PC-9 (cell line): ENCODE measurements around the gene KCNJ15. TPM values are rescaled to one million over a fixed set of nuclear protein-coding genes. Genes with fewer than 3 reads are reported as not detected.

Experiments
- BruUV-seq: library from RNA; stranded (reverse); fragments of 400-500 nt; replicated peaks from 2 replicates; lab custom pipeline; 2021; lab: Mats Ljungman, UMichigan
- CTCF ChIA-PET: fragments of 300-600 bp; sonication (Branson Sonifier 250); formaldehyde crosslinking; loops from one replicate; lab custom pipeline; 2022; ENCODE audit warnings: antibody characterized with exemption; lab: Charles Lee
- POLR2A ChIA-PET: fragments of 300-600 bp; sonication (Branson Sonifier 250); formaldehyde crosslinking; loops from one replicate; lab custom pipeline; 2022; ENCODE audit warnings: antibody characterized with exemption; ENCODE audit not compliant: unreplicated experiment; lab: Charles Lee
- DNase-seq, 2 experiments: peaks; one replicate each; pipeline versions ENCODE4 v3.0.0 to v3.0.0-alpha.2; 2015 to 2022; ENCODE audit warnings: mixed read lengths in 1 of 2
- H2AFZ ChIP-seq: fragments of 200-600 bp; sonication (generic); 2 replicates; pipeline ENCODE4 v1.8.1; 2017; ENCODE audit warnings: antibody characterized with exemption
- H3F3A ChIP-seq: fragments of 200-600 bp; sonication (generic); 2 replicates; pipeline ENCODE4 v1.8.1; 2017; ENCODE audit warnings: antibody characterized with exemption, mild to moderate bottlenecking, low read depth; ENCODE audit not compliant: insufficient read depth
- H3K27ac ChIP-seq: fragments of 200-600 bp; sonication (generic); 2 replicates; pipeline ENCODE4 v1.6.1; 2016; ENCODE audit warnings: mixed run types
- H3K27me3 ChIP-seq: fragments of 200-600 bp; sonication (generic); 2 replicates; pipeline ENCODE4 v1.6.1; 2016; ENCODE audit warnings: low read depth, mixed run types; ENCODE audit not compliant: insufficient read depth
- H3K36me3 ChIP-seq: fragments of 200-600 bp; sonication (generic); 2 replicates; pipeline ENCODE4 v1.6.1; 2016; ENCODE audit warnings: low read depth, mixed run types
- H3K4me1 ChIP-seq: fragments of 200-600 bp; sonication (generic); replicated peaks from 2 replicates; pipeline ENCODE4 v1.6.1; 2016; ENCODE audit warnings: mixed run types; ENCODE audit not compliant: insufficient read depth
- H3K4me2 ChIP-seq: fragments of 200-600 bp; sonication (generic); 2 replicates; pipeline ENCODE4 v1.6.1; 2017; ENCODE audit warnings: mixed run types
- H3K4me3 ChIP-seq: fragments of 200-600 bp; sonication (generic); 2 replicates; pipeline ENCODE4 v1.6.1; 2016; ENCODE audit warnings: mixed run types
- H3K79me2 ChIP-seq: fragments of 200-600 bp; sonication (generic); 2 replicates; pipeline ENCODE4 v1.6.1; 2017; ENCODE audit warnings: low read depth, mixed run types
- H3K9me2 ChIP-seq: fragments of 200-600 bp; sonication (generic); 2 replicates; pipeline ENCODE4 v1.8.1; 2017; ENCODE audit warnings: mild to moderate bottlenecking; ENCODE audit not compliant: insufficient read depth
- H3K9me3 ChIP-seq: fragments of 200-600 bp; sonication (generic); 2 replicates; pipeline ENCODE4 v1.8.1; 2016; ENCODE audit warnings: low read depth; ENCODE audit not compliant: insufficient read depth
- H4K20me1 ChIP-seq: fragments of 200-600 bp; sonication (generic); 2 replicates; pipeline ENCODE4 v1.8.1; 2017; ENCODE audit not compliant: insufficient read depth
- CTCF ChIP-seq: fragments of 200-600 bp; sonication (generic); conservative IDR thresholded peaks from 2 replicates; pipeline ENCODE4 v1.6.1; 2017; ENCODE audit warnings: mixed run types, antibody characterized with exemption, mild to moderate bottlenecking, moderate library complexity
- EZH2 ChIP-seq: fragments of 200-600 bp; sonication (generic); IDR thresholded peaks from 2 replicates; pipeline ENCODE4 v1.8.0; 2017; ENCODE audit warnings: antibody characterized with exemption, low read depth
- intact Hi-C: fragments of 100-400 bp; cut with micrococcal nuclease; formaldehyde crosslinking; loops from one replicate; pipeline ENCODE4 v1.10.0; 2022; ENCODE audit not compliant: unreplicated experiment
- total RNA-seq: library from RNA; stranded (reverse); gene quantifications from 2 replicates; pipeline ENCODE4 v1.2.3, GENCODE V29; 2021

KCNJ15 gene
- total RNA-seq, 1 experiment from 2014 or later, result not detected

DNA sequence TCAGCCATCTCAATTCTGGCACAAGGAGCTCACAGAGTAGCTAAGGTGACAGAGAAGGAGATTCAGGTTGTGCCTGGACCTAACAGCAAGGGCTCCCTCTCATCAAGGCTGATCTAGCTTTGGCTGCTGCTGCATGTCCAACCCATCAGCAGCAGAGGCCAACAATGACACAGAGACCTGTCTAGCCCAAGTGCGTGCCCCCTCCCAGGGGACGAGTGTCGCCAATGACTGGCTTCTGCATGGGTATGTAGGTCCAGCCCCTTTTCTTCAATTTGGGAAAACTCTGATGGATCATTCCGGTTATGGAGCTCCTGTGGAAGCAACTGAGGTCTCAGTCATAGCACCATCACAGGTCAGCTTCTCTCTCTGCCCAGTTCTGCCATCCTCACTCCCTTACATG, 83.3 kb downstream of the KCNJ15 start:
- CTCF ChIA-PET, result no interaction called here
- H3K9me2 ChIP-seq, result no peaks in the 10 kb centered on the region
- no TSS peak for BruUV-seq
- no peak overlapping the region for H3K4me2 ChIP-seq
- no peak overlapping the region for H2AFZ ChIP-seq
- H3K79me2 ChIP-seq, result no peaks in the 10 kb centered on the region
- no peaks in the 10 kb centered on the region for H3K27me3 ChIP-seq
- H3F3A ChIP-seq, result no peaks in the 10 kb centered on the region
- no peaks in the 10 kb centered on the region for H3K4me1 ChIP-seq
- DNase-seq, result no peak
- no peak overlapping the region for H3K4me3 ChIP-seq
- intact Hi-C loops, result no loop called here
- POLR2A ChIA-PET, result no interaction called here
- no peak overlapping the region for H3K27ac ChIP-seq
- no peaks in the 10 kb centered on the region for H3K36me3 ChIP-seq
- no peaks in the 10 kb centered on the region for H4K20me1 ChIP-seq
- no peaks in the 10 kb centered on the region for H3K9me3 ChIP-seq
- TF ChIP-seq CTCF (no peak), EZH2 (no peak)

DNA sequence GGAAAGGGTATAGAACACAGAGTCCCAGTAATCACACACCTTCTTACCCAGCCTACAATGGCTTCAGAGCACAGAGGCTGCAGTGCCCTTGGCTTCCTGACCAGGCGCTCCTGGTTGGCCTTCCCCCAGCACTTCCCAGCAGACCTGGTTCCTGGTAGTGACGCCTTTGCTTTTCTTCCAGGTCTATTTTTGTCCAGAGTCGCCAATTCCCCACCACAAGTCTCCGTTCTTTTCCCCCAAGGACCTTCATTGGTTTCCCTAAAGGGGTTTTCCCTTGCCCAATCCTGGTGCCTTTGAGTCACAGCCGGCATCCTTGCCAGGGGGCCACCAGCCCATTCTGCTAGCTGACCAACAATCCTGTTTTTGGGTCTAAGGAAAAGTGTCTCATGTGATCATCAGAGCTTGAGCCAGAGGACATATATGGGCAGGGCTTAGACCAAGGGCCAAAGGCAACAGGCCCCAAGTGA, 84.8 kb downstream of the KCNJ15 start:
- Histone ChIP-seq H3K4me1 (no peaks in the 10 kb centered on the region), H4K20me1 (no peaks in the 10 kb centered on the region), H3K9me2 (no peaks in the 10 kb centered on the region), H3K79me2 (no peaks in the 10 kb centered on the region), H3K27ac (no peak overlapping the region), H3K4me3 (no peak overlapping the region), H3K36me3 (no peaks in the 10 kb centered on the region), H3K4me2 (no peak overlapping the region), H3K27me3 (no peaks in the 10 kb centered on the region; the same call in 1 of the 2 replicates), H3K9me3 (no peaks in the 10 kb centered on the region), H3F3A (no peaks in the 10 kb centered on the region), H2AFZ (no peak overlapping the region)
- BruUV-seq, result no TSS peak
- ChIA-PET POLR2A (no interaction called here), CTCF (no interaction called here)
- no peak for DNase-seq
- TF ChIP-seq EZH2, result no peak
- no peak for TF ChIP-seq CTCF
- intact Hi-C loops, result no loop called here

DNA sequence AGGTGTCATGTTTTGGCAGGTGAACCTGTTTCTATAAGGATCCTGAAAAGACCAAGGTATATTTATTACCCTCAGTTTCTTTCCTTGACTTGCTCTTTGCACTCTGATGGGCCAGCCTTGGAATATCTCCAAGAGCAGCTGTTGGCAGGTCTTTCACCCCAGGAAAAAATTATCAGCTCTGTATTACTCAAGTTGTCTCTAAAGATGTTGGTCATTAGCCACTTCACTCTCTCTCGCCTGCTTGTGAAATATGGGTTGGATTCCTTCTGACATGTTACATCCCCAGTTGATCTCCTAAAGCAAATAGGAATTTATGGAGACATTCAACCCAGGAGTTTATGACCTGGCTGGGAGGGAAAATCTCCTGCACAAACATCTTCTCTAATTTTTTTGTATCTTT, 85.9 kb downstream of the KCNJ15 start:
- ChIA-PET CTCF (no interaction called here), POLR2A (no interaction called here)
- Histone ChIP-seq H3K4me1 (no peaks in the 10 kb centered on the region), H3K4me3 (no peak overlapping the region), H3K9me2 (no peaks in the 10 kb centered on the region), H3K27ac (no peak overlapping the region), H3K79me2 (no peaks in the 10 kb centered on the region), H4K20me1 (no peaks in the 10 kb centered on the region), H3K36me3 (no peaks in the 10 kb centered on the region), H3K27me3 (peaks cover 4% of the 10 kb centered on the region; the same call in 1 of the 2 replicates), H3F3A (no peaks in the 10 kb centered on the region), H3K9me3 (no peaks in the 10 kb centered on the region), H3K4me2 (no peak overlapping the region), H2AFZ (no peak overlapping the region)
- intact Hi-C loops, result no loop called here
- no TSS peak for BruUV-seq
- TF ChIP-seq CTCF, result no peak
- TF ChIP-seq EZH2, result no peak
- DNase-seq, result no peak
